ENCODE measurements around the gene GRXCR2.

GRXCR2 gene

DNA sequence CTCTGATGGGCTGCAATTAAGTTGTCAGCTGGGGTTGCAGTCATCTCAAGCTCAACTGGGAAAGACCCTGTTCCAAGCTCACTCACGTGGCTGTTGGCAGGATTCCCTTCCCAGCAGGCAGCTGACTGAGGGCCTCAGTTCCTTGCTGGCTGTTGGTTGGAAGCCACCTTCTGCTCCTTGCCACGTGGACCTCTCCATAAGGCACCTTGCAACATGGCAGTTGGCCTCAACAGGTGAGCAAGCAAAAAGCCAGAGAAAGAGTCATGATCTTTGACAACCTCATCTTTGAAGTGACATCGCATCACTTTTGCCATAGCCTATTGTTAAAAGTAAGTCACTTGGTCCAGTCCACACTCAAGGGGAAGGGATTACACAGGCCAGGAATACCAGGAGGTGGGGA lies 19.8 kb downstream of the GRXCR2 start:
- Histone ChIP-seq H3K79me1 (ENCODE audit: low read length) (peaks cover 5% of the 10 kb centered on the region), H2AFZ (ENCODE audit: insufficient read depth, low read length, poor library complexity) (no peak overlapping the region), H3K27ac (ENCODE audit: low read depth, low read length) (no peak overlapping the region), H3K36me3 (ENCODE audit: control insufficient read depth in 1 of 2, insufficient read depth in 2 of 2, low read length in 2 of 2) (no peaks in the 10 kb centered on the region), H4K8ac (ENCODE audit: low read depth, low read length) (no peak overlapping the region), H3K23ac (ENCODE audit: low read length) (no peak overlapping the region), H3K79me2 (ENCODE audit: control insufficient read depth, insufficient read depth, low read length, poor library complexity) (no peaks in the 10 kb centered on the region), H3K18ac (ENCODE audit: low read length) (no peak overlapping the region), H2BK120ac (ENCODE audit: insufficient read depth, low read length, poor library complexity) (no peak overlapping the region), H3K4me3 (ENCODE audit: low read depth, low read length) (no peak overlapping the region), H2AK5ac (ENCODE audit: low read length) (no peak overlapping the region), H3K4ac (ENCODE audit: low read depth, low read length) (no peak overlapping the region), H3K4me1 (ENCODE audit: control insufficient read depth in 1 of 2, insufficient read depth in 2 of 2, low read length in 2 of 2) (peaks cover 6 to 14% of the 10 kb centered on the region in 2 experiments), H3K4me2 (ENCODE audit: low read length) (no peak overlapping the region), H3K14ac (ENCODE audit: low read length) (no peak overlapping the region), H2BK5ac (ENCODE audit: low read depth, low read length, poor library complexity) (no peak overlapping the region), H3K9me3 (ENCODE audit: insufficient read depth, low read depth, low read length) (no peaks in the 10 kb centered on the region), H3K27me3 (ENCODE audit: insufficient read depth, low read length) (no peaks in the 10 kb centered on the region), H4K91ac (ENCODE audit: low read depth, low read length) (no peak overlapping the region), H3K9ac (ENCODE audit: low read length) (peak overlapping the region; percentile 1), H2BK12ac (ENCODE audit: low read length) (no peak overlapping the region), H4K12ac (ENCODE audit: low read depth, low read length) (no peak overlapping the region)
- WGBS (ENCODE audit: extremely low coverage, insufficient coverage, insufficient read length), result no CpG with 5 or more reads among the region's 3 CpGs
- DNase-seq, result no peak

DNA sequence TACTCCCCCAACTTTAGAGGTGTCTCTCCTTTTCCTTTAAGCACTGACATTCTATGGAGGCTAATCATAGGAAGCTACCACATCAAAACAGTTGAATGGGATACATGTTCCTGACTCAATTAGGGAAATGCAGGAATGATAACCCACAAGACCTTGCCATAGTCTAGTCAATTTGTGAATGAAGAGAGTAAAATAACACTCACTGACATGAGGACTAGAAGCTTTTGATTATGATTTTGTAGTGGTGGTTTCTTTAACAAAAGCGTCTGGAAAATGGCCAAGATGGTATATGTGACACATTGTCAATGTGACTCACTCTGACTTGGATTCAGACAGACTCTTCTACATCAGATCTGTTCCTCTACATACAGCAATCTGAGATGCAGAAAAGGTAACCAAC lies 24.0 kb downstream of the GRXCR2 start:
- no peak overlapping the region for H3K4me3 ChIP-seq (ENCODE audit: low read depth, low read length)
- H3K4me1 ChIP-seq (ENCODE audit: control insufficient read depth in 1 of 2, insufficient read depth in 2 of 2, low read length in 2 of 2), result peaks cover 0 to 3% of the 10 kb centered on the region in 2 experiments
- no peak overlapping the region for H3K9ac ChIP-seq (ENCODE audit: low read length)
- H3K79me2 ChIP-seq (ENCODE audit: control insufficient read depth, insufficient read depth, low read length, poor library complexity), result no peaks in the 10 kb centered on the region
- H4K91ac ChIP-seq (ENCODE audit: low read depth, low read length), result no peak overlapping the region
- H2AFZ ChIP-seq (ENCODE audit: insufficient read depth, low read length, poor library complexity), result no peak overlapping the region
- H3K36me3 ChIP-seq (ENCODE audit: control insufficient read depth in 1 of 2, insufficient read depth in 2 of 2, low read length in 2 of 2), result no peaks in the 10 kb centered on the region
- H3K9me3 ChIP-seq (ENCODE audit: insufficient read depth, low read depth, low read length), result no peaks in the 10 kb centered on the region
- H2AK5ac ChIP-seq (ENCODE audit: low read length), result no peak overlapping the region
- no peak overlapping the region for H3K4ac ChIP-seq (ENCODE audit: low read depth, low read length)
- no peak overlapping the region for H3K4me2 ChIP-seq (ENCODE audit: low read length)
- no peak overlapping the region for H2BK12ac ChIP-seq (ENCODE audit: low read length)
- no peaks in the 10 kb centered on the region for H3K27me3 ChIP-seq (ENCODE audit: insufficient read depth, low read length)
- no peak overlapping the region for H2BK5ac ChIP-seq (ENCODE audit: low read depth, low read length, poor library complexity)
- H3K27ac ChIP-seq (ENCODE audit: low read depth, low read length), result no peak overlapping the region
- no CpG with 5 or more reads among the region's 1 CpG for WGBS (ENCODE audit: extremely low coverage, insufficient coverage, insufficient read length)
- no peaks in the 10 kb centered on the region for H3K79me1 ChIP-seq (ENCODE audit: low read length)
- H3K14ac ChIP-seq (ENCODE audit: low read length), result no peak overlapping the region
- no peak overlapping the region for H4K12ac ChIP-seq (ENCODE audit: low read depth, low read length)
- DNase-seq, result no peak
- H3K23ac ChIP-seq (ENCODE audit: low read length), result no peak overlapping the region
- H2BK120ac ChIP-seq (ENCODE audit: insufficient read depth, low read length, poor library complexity), result no peak overlapping the region
- H4K8ac ChIP-seq (ENCODE audit: low read depth, low read length), result no peak overlapping the region
- no peak overlapping the region for H3K18ac ChIP-seq (ENCODE audit: low read length)

DNA sequence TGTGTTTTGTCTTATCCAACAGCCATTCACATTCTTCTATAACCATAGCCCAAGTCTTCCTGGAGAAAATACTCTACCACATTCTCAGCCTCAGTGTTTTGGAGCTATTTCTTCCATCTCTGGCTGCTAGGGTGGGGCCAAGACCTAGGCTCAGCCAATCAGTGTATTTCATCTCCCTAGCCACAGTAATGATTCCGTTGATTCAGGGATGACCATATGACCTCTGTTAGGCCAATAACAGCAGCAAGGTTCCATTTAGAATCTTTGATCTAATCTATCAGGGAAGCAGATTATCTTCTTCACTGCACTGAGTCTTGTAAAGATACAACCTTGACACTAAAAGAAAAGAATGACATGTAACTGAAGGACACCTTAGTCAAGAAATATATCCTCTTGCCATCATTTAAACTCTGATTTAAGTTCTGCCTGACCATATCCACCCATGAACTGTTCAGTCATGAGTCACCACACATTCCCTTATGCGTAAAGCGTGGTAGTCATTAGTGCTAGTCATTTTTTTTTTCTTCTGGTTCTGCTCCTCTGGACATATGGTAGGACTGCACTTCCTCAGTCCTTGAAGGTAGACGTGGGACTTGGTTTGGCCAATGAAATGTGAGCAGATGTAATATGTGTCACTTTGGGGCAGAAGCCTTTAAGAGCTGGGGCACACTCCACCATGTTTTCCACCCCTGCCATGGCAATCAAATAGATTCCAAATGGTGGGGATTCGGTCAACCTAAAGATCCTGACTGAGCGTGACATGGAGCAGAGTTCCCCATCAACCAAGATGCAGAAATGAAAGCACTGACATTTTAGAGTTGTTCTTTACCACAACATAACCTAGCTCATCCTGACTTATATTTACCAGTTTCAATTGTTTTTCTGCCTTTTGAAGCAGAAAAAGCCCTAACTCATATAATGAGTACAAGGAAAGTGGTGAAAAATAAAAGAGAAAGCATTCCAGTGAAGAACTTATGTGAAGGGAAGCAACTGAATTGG lies 25.0 kb downstream of the GRXCR2 start:
- H4K91ac ChIP-seq (ENCODE audit: low read depth, low read length), result no peak overlapping the region
- no peak overlapping the region for H3K14ac ChIP-seq (ENCODE audit: low read length)
- no peaks in the 10 kb centered on the region for H3K9me3 ChIP-seq (ENCODE audit: insufficient read depth, low read depth, low read length)
- no peak overlapping the region for H2AK5ac ChIP-seq (ENCODE audit: low read length)
- no peaks in the 10 kb centered on the region for H3K27me3 ChIP-seq (ENCODE audit: insufficient read depth, low read length)
- H3K79me2 ChIP-seq (ENCODE audit: control insufficient read depth, insufficient read depth, low read length, poor library complexity), result no peaks in the 10 kb centered on the region
- no peak overlapping the region for H3K23ac ChIP-seq (ENCODE audit: low read length)
- H3K4ac ChIP-seq (ENCODE audit: low read depth, low read length), result no peak overlapping the region
- no peak overlapping the region for H4K8ac ChIP-seq (ENCODE audit: low read depth, low read length)
- H3K18ac ChIP-seq (ENCODE audit: low read length), result no peak overlapping the region
- WGBS (ENCODE audit: extremely low coverage, insufficient coverage, insufficient read length), result no CpG with 5 or more reads among the region's 6 CpGs
- no peaks in the 10 kb centered on the region for H3K79me1 ChIP-seq (ENCODE audit: low read length)
- no peak overlapping the region for H3K4me2 ChIP-seq (ENCODE audit: low read length)
- no peak overlapping the region for H2BK12ac ChIP-seq (ENCODE audit: low read length)
- no peak overlapping the region for H4K12ac ChIP-seq (ENCODE audit: low read depth, low read length)
- DNase-seq, result peak in 1 of 2 donors; percentile 36
- H3K9ac ChIP-seq (ENCODE audit: low read length), result no peak overlapping the region
- no peak overlapping the region for H3K4me3 ChIP-seq (ENCODE audit: low read depth, low read length)
- no peak overlapping the region for H2BK120ac ChIP-seq (ENCODE audit: insufficient read depth, low read length, poor library complexity)
- H3K36me3 ChIP-seq (ENCODE audit: control insufficient read depth in 1 of 2, insufficient read depth in 2 of 2, low read length in 2 of 2), result no peaks in the 10 kb centered on the region
- H2AFZ ChIP-seq (ENCODE audit: insufficient read depth, low read length, poor library complexity), result no peak overlapping the region
- H3K4me1 ChIP-seq (ENCODE audit: control insufficient read depth in 1 of 2, insufficient read depth in 2 of 2, low read length in 2 of 2), result peaks cover 0 to 3% of the 10 kb centered on the region in 2 experiments
- H2BK5ac ChIP-seq (ENCODE audit: low read depth, low read length, poor library complexity), result no peak overlapping the region
- H3K27ac ChIP-seq (ENCODE audit: low read depth, low read length), result no peak overlapping the region

DNA sequence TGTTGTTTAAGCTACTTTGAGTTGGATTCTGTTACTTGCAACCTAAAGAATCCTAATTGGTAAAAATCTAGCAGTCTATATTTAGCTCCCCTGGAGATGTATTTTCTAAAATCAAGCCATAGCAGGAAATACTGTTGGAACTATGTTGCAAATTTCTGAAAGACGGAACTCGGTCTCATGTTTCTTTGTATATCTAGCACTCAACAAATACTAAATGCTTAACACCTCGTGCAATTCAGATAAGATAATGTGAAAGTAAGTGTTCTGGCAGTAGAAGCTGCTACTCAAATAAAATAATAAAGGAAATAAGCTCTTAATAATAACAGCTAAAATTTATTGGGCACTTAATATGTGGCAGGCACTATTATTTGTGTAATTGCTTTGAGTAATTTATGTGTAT lies 26.7 kb downstream of the GRXCR2 start:
- WGBS (ENCODE audit: extremely low coverage, insufficient coverage, insufficient read length), result no CpG with 5 or more reads among the region's 3 CpGs
- Histone ChIP-seq H3K4ac (ENCODE audit: low read depth, low read length) (no peak overlapping the region), H2BK12ac (ENCODE audit: low read length) (no peak overlapping the region)

More for the DNA sequence above, 26.7 kb downstream of the GRXCR2 start:
- H3K9me3 ChIP-seq (ENCODE audit: insufficient read depth, low read depth, low read length), result no peaks in the 10 kb centered on the region
- H3K27me3 ChIP-seq (ENCODE audit: insufficient read depth, low read length), result no peaks in the 10 kb centered on the region
- no peak overlapping the region for H2BK120ac ChIP-seq (ENCODE audit: insufficient read depth, low read length, poor library complexity)
- H3K18ac ChIP-seq (ENCODE audit: low read length), result no peak overlapping the region
- H3K4me1 ChIP-seq (ENCODE audit: control insufficient read depth in 1 of 2, insufficient read depth in 2 of 2, low read length in 2 of 2), result peaks cover 0 to 3% of the 10 kb centered on the region in 2 experiments
- no peak overlapping the region for H3K9ac ChIP-seq (ENCODE audit: low read length)
- no peak overlapping the region for H4K8ac ChIP-seq (ENCODE audit: low read depth, low read length)
- H3K4me2 ChIP-seq (ENCODE audit: low read length), result no peak overlapping the region
- H3K36me3 ChIP-seq (ENCODE audit: control insufficient read depth in 1 of 2, insufficient read depth in 2 of 2, low read length in 2 of 2), result no peaks in the 10 kb centered on the region
- H2BK5ac ChIP-seq (ENCODE audit: low read depth, low read length, poor library complexity), result no peak overlapping the region
- H3K79me2 ChIP-seq (ENCODE audit: control insufficient read depth, insufficient read depth, low read length, poor library complexity), result no peaks in the 10 kb centered on the region
- H4K12ac ChIP-seq (ENCODE audit: low read depth, low read length), result no peak overlapping the region
- H2AK5ac ChIP-seq (ENCODE audit: low read length), result no peak overlapping the region
- H3K27ac ChIP-seq (ENCODE audit: low read depth, low read length), result no peak overlapping the region
- no peak overlapping the region for H4K91ac ChIP-seq (ENCODE audit: low read depth, low read length)
- DNase-seq, result no peak
- no peaks in the 10 kb centered on the region for H3K79me1 ChIP-seq (ENCODE audit: low read length)
- no peak overlapping the region for H3K14ac ChIP-seq (ENCODE audit: low read length)
- H3K4me3 ChIP-seq (ENCODE audit: low read depth, low read length), result no peak overlapping the region
- H2AFZ ChIP-seq (ENCODE audit: insufficient read depth, low read length, poor library complexity), result no peak overlapping the region
- no peak overlapping the region for H3K23ac ChIP-seq (ENCODE audit: low read length)

Data from trophoblast cell (in vitro differentiated cells and primary cell).